Fibroblast of lung (primary cell): ENCODE data around the gene P2RY8.

Experiments
- EZH2 ChIP-seq: IDR thresholded peaks from 2 replicates; pipeline ENCODE4 v1.5.1; 2012; ENCODE audit warnings: low read length, control low read depth, mild to moderate bottlenecking; ENCODE audit errors: missing control alignments
- TF ChIP-seq, protein P1 (sequence below), 2 donors: IDR thresholded peaks in 1 of 2; conservative IDR thresholded peaks in 1 of 2; 1 replicate in 1 of 2; 2 replicates in 1 of 2; pipeline ENCODE4 v1.5.1; 2011 to 2012; ENCODE audit warnings: low read length in 2 of 2, control low read depth in 1 of 2, inconsistent platforms in 1 of 2, low read depth in 1 of 2, mild to moderate bottlenecking in 1 of 2

DNA sequence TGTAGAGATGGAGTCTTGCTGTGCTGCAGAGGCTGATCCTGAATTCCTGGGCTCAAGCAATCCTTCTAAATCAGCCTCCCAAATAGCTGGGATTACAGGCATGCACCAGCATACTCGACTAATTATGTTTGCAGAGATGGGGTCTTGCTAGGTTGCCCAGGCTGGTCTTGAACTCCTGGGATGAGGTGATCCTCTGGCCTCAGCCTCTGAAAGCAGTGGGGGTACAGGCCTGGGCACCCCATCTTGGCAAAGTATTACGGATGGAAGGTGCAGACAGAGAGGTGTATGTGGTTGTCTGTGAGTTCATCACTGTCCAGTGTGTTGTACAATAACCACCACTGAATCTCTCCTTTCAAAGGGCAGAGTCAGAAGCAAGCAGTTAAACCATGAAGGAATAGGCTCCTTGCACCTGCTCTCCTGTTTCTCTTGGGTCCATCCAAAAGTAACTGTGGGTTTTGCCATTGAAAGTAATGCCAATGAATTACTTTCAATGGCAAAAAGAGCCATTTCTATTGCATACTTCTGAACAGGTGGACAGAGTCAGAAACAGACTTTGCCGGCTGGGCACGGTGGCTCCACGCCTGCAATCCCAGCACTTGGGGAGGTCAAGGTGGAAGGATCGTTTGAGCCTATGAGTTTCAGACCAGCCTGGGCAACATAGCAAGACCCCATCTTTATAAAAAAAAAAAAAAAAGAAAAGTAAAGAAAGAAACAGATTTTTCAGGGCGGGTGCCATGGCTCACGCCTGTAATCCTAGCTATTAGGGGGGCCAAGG, 47.4 kb upstream of the P2RY8 start:
- TF ChIP-seq, protein P1, sequence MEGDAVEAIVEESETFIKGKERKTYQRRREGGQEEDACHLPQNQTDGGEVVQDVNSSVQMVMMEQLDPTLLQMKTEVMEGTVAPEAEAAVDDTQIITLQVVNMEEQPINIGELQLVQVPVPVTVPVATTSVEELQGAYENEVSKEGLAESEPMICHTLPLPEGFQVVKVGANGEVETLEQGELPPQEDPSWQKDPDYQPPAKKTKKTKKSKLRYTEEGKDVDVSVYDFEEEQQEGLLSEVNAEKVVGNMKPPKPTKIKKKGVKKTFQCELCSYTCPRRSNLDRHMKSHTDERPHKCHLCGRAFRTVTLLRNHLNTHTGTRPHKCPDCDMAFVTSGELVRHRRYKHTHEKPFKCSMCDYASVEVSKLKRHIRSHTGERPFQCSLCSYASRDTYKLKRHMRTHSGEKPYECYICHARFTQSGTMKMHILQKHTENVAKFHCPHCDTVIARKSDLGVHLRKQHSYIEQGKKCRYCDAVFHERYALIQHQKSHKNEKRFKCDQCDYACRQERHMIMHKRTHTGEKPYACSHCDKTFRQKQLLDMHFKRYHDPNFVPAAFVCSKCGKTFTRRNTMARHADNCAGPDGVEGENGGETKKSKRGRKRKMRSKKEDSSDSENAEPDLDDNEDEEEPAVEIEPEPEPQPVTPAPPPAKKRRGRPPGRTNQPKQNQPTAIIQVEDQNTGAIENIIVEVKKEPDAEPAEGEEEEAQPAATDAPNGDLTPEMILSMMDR (conservative IDR thresholded peaks at IDR 0.05 in 1 of 2, IDR thresholded peaks at IDR 0.05 in 1 of 2; ENCODE audit: low read depth in 1 of 2, low read length in 2 of 2) = no peak
- TF ChIP-seq EZH2 = no peak
